HEK293 (cell line): ENCODE data around the gene MRPL45.

Experiments
- BCL11B ChIP-seq: fragments of 450-650 bp; formaldehyde crosslinking; IDR thresholded peaks from 2 replicates; pipeline ENCODE4 v1.5.1; 2016; ENCODE audit warnings: low read depth, missing biosample characterization, missing genetic modification characterization
- HOXC10 ChIP-seq: sonication (generic); formaldehyde crosslinking; IDR thresholded peaks from 2 replicates; pipeline ENCODE4 v1.8.1; 2023; ENCODE audit warnings: mild to moderate bottlenecking, missing genetic modification reagents
- KLF7 ChIP-seq: fragments of 450-650 bp; formaldehyde crosslinking; IDR thresholded peaks from 2 replicates; pipeline ENCODE4 v1.5.1; 2016; ENCODE audit warnings: missing biosample characterization, missing genetic modification characterization, borderline replicate concordance
- KLF9 ChIP-seq: fragments of 450-650 bp; formaldehyde crosslinking; IDR thresholded peaks from 2 replicates; pipeline ENCODE4 v1.5.1; 2016; ENCODE audit warnings: missing biosample characterization, missing genetic modification characterization, low read depth
- MEIS1 ChIP-seq: sonication (generic); formaldehyde crosslinking; IDR thresholded peaks from 2 replicates; pipeline ENCODE4 v1.8.1; 2022; ENCODE audit warnings: missing genetic modification reagents, mild to moderate bottlenecking, borderline replicate concordance
- PRDM2 ChIP-seq: fragments of 450-650 bp; formaldehyde crosslinking; IDR thresholded peaks from 2 replicates; pipeline ENCODE4 v1.5.1; 2016; ENCODE audit warnings: missing biosample characterization, missing genetic modification characterization, borderline replicate concordance
- SCRT1 ChIP-seq: fragments of 450-650 bp; formaldehyde crosslinking; IDR thresholded peaks from 2 replicates; pipeline ENCODE4 v1.5.1; 2016; ENCODE audit warnings: missing biosample characterization, missing genetic modification characterization, borderline replicate concordance
- SP7 ChIP-seq: fragments of 450-650 bp; formaldehyde crosslinking; IDR thresholded peaks from 2 replicates; pipeline ENCODE4 v1.5.1; 2016; ENCODE audit warnings: missing biosample characterization, missing genetic modification characterization
- ZBTB26 ChIP-seq: fragments of 450-650 bp; formaldehyde crosslinking; optimal IDR thresholded peaks from 2 replicates; pipeline ENCODE3; 2016; ENCODE audit warnings: missing biosample characterization, mild to moderate bottlenecking, missing genetic modification characterization
- ZBTB44 ChIP-seq: fragments of 450-650 bp; IDR thresholded peaks from 2 replicates; pipeline ENCODE4 v1.5.1; 2018; ENCODE audit warnings: missing biosample characterization, mild to moderate bottlenecking, missing genetic modification characterization
- ZBTB49 ChIP-seq: fragments of 450-650 bp; formaldehyde crosslinking; IDR thresholded peaks from 2 replicates; pipeline ENCODE4 v1.5.1; 2016; ENCODE audit warnings: missing biosample characterization, missing genetic modification characterization, low read depth
- ZNF114 ChIP-seq: fragments of 450-650 bp; formaldehyde crosslinking; IDR thresholded peaks from 2 replicates; pipeline ENCODE4 v1.5.0; 2017; ENCODE audit warnings: missing biosample characterization, missing genetic modification characterization
- ZNF335 ChIP-seq: fragments of 450-650 bp; formaldehyde crosslinking; conservative IDR thresholded peaks from 2 replicates; pipeline ENCODE4 v1.5.1; 2016; ENCODE audit warnings: missing biosample characterization, missing genetic modification characterization
- ZNF354C ChIP-seq: fragments of 450-650 bp; formaldehyde crosslinking; IDR thresholded peaks from 2 replicates; pipeline ENCODE4 v1.5.1; 2016; ENCODE audit warnings: missing biosample characterization, missing genetic modification characterization, low read depth, borderline replicate concordance
- ZNF366 ChIP-seq: fragments of 450-650 bp; formaldehyde crosslinking; conservative IDR thresholded peaks from 2 replicates; pipeline ENCODE4 v1.5.1; 2016; ENCODE audit warnings: missing biosample characterization, missing genetic modification characterization
- ZNF501 ChIP-seq: fragments of 450-650 bp; formaldehyde crosslinking; IDR thresholded peaks from 2 replicates; pipeline ENCODE4 v1.5.1; 2016; ENCODE audit warnings: missing biosample characterization, missing genetic modification characterization
- ZNF580 ChIP-seq: fragments of 450-650 bp; formaldehyde crosslinking; IDR thresholded peaks from 2 replicates; pipeline ENCODE4 v1.5.1; 2016; ENCODE audit warnings: missing biosample characterization, missing genetic modification characterization
- ZNF600 ChIP-seq: fragments of 450-650 bp; formaldehyde crosslinking; IDR thresholded peaks from 2 replicates; pipeline ENCODE4 v1.5.1; 2016; ENCODE audit warnings: missing biosample characterization, missing genetic modification characterization
- ZNF624 ChIP-seq: fragments of 450-650 bp; formaldehyde crosslinking; IDR thresholded peaks from 2 replicates; pipeline ENCODE4 v1.5.1; 2017; ENCODE audit warnings: missing biosample characterization, missing genetic modification characterization
- ZNF645 ChIP-seq: fragments of 450-650 bp; formaldehyde crosslinking; IDR thresholded peaks from 2 replicates; pipeline ENCODE4; 2016; ENCODE audit warnings: missing biosample characterization, missing genetic modification characterization
- ZNF747 ChIP-seq: fragments of 450-650 bp; formaldehyde crosslinking; IDR thresholded peaks from 2 replicates; pipeline ENCODE4 v1.5.1; 2016; ENCODE audit warnings: missing biosample characterization, missing genetic modification characterization
- ZNF791 ChIP-seq: fragments of 450-650 bp; formaldehyde crosslinking; IDR thresholded peaks from 2 replicates; pipeline ENCODE4 v1.5.1; 2016; ENCODE audit warnings: missing biosample characterization, missing genetic modification characterization

The MRPL45 gene

GRCh38 chr17:38351412-38352222 is 54.6 kb downstream of the MRPL45 start, which contains the start of gene SOCS7 (continued):
- TF ChIP-seq ZBTB49 (tag by site-specific recombination) (no peak), ZNF645 (no peak), ZNF747 (tag by site-specific recombination) (no peak), SP7 (tag by site-specific recombination) (peak; percentile 47; the same call in 1 of the 2 replicates), ZNF335 (tag by site-specific recombination) (peak; percentile 36; the same call in 1 of the 2 replicates), ZNF354C (tag by site-specific recombination) (no peak), MEIS1 (CRISPR knock-in tag) (no peak), KLF7 (no peak), ZBTB44 (tag by site-specific recombination) (no peak), ZNF114 (tag by site-specific recombination) (no peak), ZNF600 (tag by site-specific recombination) (peak; percentile 77), BCL11B (tag by site-specific recombination) (no peak), HOXC10 (CRISPR knock-in tag) (no peak), ZNF791 (tag by site-specific recombination) (no peak), SCRT1 (tag by site-specific recombination) (no peak), ZNF624 (tag by site-specific recombination) (no peak), PRDM2 (tag by site-specific recombination) (no peak), KLF9 (no peak), ZNF501 (no peak), ZNF580 (tag by site-specific recombination) (peak; percentile 82), ZNF366 (no peak), ZBTB26 (tag by site-specific recombination) (peak; percentile 93)
- TF ChIP-seq, all 188 proteins: peak for 34
